ENCODE results near the gene SUPT20HL1.
A peak's percentile ranks its signal among the peaks of the same experiment; 100 is the strongest.

SUPT20HL1 gene

GRCh38 chrX:24332878-24333277, 27.6 kb upstream of the SUPT20HL1 start (continued):
- TF ChIP-seq ARNTL (CRISPR knock-in tag; IDR thresholded peaks at IDR 0.05; ENCODE audit: borderline replicate concordance, low read depth), result no peak

- no peak for TF ChIP-seq RARB (CRISPR knock-in tag; IDR thresholded peaks at IDR 0.05)
- TF ChIP-seq ISL1 (CRISPR knock-in tag; IDR thresholded peaks at IDR 0.05), result peak; percentile 72; the same call in 1 of the 2 replicates
- TF ChIP-seq OSR1 (CRISPR knock-in tag; IDR thresholded peaks at IDR 0.05), result no peak
- TF ChIP-seq, protein P1, sequence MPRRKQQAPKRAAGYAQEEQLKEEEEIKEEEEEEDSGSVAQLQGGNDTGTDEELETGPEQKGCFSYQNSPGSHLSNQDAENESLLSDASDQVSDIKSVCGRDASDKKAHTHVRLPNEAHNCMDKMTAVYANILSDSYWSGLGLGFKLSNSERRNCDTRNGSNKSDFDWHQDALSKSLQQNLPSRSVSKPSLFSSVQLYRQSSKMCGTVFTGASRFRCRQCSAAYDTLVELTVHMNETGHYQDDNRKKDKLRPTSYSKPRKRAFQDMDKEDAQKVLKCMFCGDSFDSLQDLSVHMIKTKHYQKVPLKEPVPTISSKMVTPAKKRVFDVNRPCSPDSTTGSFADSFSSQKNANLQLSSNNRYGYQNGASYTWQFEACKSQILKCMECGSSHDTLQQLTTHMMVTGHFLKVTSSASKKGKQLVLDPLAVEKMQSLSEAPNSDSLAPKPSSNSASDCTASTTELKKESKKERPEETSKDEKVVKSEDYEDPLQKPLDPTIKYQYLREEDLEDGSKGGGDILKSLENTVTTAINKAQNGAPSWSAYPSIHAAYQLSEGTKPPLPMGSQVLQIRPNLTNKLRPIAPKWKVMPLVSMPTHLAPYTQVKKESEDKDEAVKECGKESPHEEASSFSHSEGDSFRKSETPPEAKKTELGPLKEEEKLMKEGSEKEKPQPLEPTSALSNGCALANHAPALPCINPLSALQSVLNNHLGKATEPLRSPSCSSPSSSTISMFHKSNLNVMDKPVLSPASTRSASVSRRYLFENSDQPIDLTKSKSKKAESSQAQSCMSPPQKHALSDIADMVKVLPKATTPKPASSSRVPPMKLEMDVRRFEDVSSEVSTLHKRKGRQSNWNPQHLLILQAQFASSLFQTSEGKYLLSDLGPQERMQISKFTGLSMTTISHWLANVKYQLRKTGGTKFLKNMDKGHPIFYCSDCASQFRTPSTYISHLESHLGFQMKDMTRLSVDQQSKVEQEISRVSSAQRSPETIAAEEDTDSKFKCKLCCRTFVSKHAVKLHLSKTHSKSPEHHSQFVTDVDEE (CRISPR knock-in tag; IDR thresholded peaks at IDR 0.05), result no peak
- no peak for TF ChIP-seq SNAI2 (CRISPR knock-in tag; IDR thresholded peaks at IDR 0.05)
- TF ChIP-seq GLIS3 (CRISPR knock-in tag; IDR thresholded peaks at IDR 0.05), result no peak
- TF ChIP-seq, protein P2, sequence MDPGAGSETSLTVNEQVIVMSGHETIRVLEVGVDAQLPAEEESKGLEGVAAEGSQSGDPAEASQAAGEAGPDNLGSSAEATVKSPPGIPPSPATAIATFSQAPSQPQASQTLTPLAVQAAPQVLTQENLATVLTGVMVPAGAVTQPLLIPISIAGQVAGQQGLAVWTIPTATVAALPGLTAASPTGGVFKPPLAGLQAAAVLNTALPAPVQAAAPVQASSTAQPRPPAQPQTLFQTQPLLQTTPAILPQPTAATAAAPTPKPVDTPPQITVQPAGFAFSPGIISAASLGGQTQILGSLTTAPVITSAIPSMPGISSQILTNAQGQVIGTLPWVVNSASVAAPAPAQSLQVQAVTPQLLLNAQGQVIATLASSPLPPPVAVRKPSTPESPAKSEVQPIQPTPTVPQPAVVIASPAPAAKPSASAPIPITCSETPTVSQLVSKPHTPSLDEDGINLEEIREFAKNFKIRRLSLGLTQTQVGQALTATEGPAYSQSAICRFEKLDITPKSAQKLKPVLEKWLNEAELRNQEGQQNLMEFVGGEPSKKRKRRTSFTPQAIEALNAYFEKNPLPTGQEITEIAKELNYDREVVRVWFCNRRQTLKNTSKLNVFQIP (CRISPR knock-in tag; IDR thresholded peaks at IDR 0.05; ENCODE audit: borderline replicate concordance, low read depth), result no peak
- no peak for ATAC-seq
Observed at GRCh38 chrX:24333371-24333770, 27.1 kb upstream of the SUPT20HL1 start.

GRCh38 chrX:24334461-24334860, 26.0 kb upstream of the SUPT20HL1 start:
- ATAC-seq, result no peak
- TF ChIP-seq, protein P2 (CRISPR knock-in tag; IDR thresholded peaks at IDR 0.05; ENCODE audit: borderline replicate concordance, low read depth), result no peak
- no peak for TF ChIP-seq ISL1 (CRISPR knock-in tag; IDR thresholded peaks at IDR 0.05)
- TF ChIP-seq ZNF8 (CRISPR knock-in tag; IDR thresholded peaks at IDR 0.05), result no peak
- no peak for TF ChIP-seq TOX (CRISPR knock-in tag; IDR thresholded peaks at IDR 0.05; ENCODE audit: borderline replicate concordance)
- no peak for TF ChIP-seq SNAI2 (CRISPR knock-in tag; IDR thresholded peaks at IDR 0.05)
- TF ChIP-seq CREB5 (CRISPR knock-in tag; IDR thresholded peaks at IDR 0.05; ENCODE audit: low read depth), result no peak
- no peak for TF ChIP-seq TCF4 (CRISPR knock-in tag; IDR thresholded peaks at IDR 0.05; ENCODE audit: borderline replicate concordance)
- TF ChIP-seq ZNF565 (CRISPR knock-in tag; conservative IDR thresholded peaks at IDR 0.05; ENCODE audit: low read depth), result no peak
- TF ChIP-seq PPARA (CRISPR knock-in tag; IDR thresholded peaks at IDR 0.05; ENCODE audit: borderline replicate concordance), result no peak
- no peak for TF ChIP-seq ZFP3 (CRISPR knock-in tag; IDR thresholded peaks at IDR 0.05)
- no peak for TF ChIP-seq CSDC2 (CRISPR knock-in tag; IDR thresholded peaks at IDR 0.05)
- TF ChIP-seq ZFP30 (CRISPR knock-in tag; IDR thresholded peaks at IDR 0.05), result no peak
- TF ChIP-seq GLIS3 (CRISPR knock-in tag; IDR thresholded peaks at IDR 0.05), result no peak
- no peak for TF ChIP-seq ZC3H10 (CRISPR knock-in tag; IDR thresholded peaks at IDR 0.05)
- TF ChIP-seq, protein P1 (CRISPR knock-in tag; IDR thresholded peaks at IDR 0.05), result no peak

DNA sequence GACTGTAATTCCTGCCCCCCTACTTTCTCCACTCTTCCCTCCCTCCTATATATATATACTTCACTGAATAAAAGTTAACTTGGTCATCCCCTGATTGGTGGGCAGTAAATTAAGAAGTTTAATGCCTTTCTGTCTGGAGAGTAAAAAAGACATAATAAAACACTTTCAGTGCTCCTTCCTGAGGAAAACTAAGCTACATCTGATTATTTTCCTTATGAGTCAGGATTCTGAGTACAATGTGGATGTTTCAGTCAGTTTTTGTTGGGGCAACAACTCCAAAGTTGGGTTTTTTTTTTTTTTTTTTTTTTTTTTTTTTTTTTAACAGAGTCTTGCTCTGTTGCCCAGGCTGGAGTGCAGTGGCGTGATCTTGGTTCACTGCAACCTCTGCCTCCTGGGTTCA, 24.6 kb upstream of the SUPT20HL1 start:
- no peak for ATAC-seq

More for the DNA sequence above, 24.6 kb upstream of the SUPT20HL1 start:
- TF ChIP-seq RARB (CRISPR knock-in tag; IDR thresholded peaks at IDR 0.05) (no peak), ZC3H10 (CRISPR knock-in tag; IDR thresholded peaks at IDR 0.05) (no peak), ISL1 (CRISPR knock-in tag; IDR thresholded peaks at IDR 0.05) (no peak), OSR1 (CRISPR knock-in tag; IDR thresholded peaks at IDR 0.05) (no peak), SNAI2 (CRISPR knock-in tag; IDR thresholded peaks at IDR 0.05) (no peak), ARNTL (CRISPR knock-in tag; IDR thresholded peaks at IDR 0.05; ENCODE audit: borderline replicate concordance, low read depth) (no peak), ZNF8 (CRISPR knock-in tag; IDR thresholded peaks at IDR 0.05) (no peak), GLIS3 (CRISPR knock-in tag; IDR thresholded peaks at IDR 0.05) (no peak)
